A549 (cell line): Measurements from ENCODE around the gene HOXA5. TPM values are rescaled to one million over a fixed set of nuclear protein-coding genes. Genes with fewer than 3 reads are reported as not detected.
A peak's percentile ranks its signal among the peaks of the same experiment; 100 is the strongest.

Experiments used
- ATAC-seq, 2 experiments: fragments of 200-7000 bp in 1 of 2; fragments of >200 bp in 1 of 2; cut with Nextera tagmentation in 1 of 2; cut with Tn5 transposase in 1 of 2; 3 replicates each; pipeline versions ENCODE4 v1.8.0 to v1.9.1; 2018 to 2020; ENCODE audit warnings: mild to moderate bottlenecking in 1 of 2, moderate library complexity in 1 of 2
- CTCF ChIA-PET: fragments of 300-600 bp; sonication (Branson Sonifier 250); formaldehyde crosslinking; extraction: SDS; loops from one replicate; lab custom pipeline; 2021; ENCODE audit warnings: antibody characterized with exemption, inconsistent platforms; lab: Yijun Ruan, JAX
- POLR2A ChIA-PET: fragments of 350-600 bp; formaldehyde crosslinking; extraction: SDS; loops from one replicate; lab custom pipeline; 2021; ENCODE audit warnings: antibody characterized with exemption, inconsistent platforms; lab: Yijun Ruan, JAX
- DNase-seq, 2 experiments: peaks; one replicate each; pipeline versions ENCODE4 v3.0.0 to v3.0.0-alpha.2; 2011 to 2016; ENCODE audit warnings: low read depth in 1 of 2, low spot score in 1 of 2
- FAIRE-seq: peaks from 2 replicates; lab custom pipeline; 2011; peaks lifted over from hg19 to GRCh38; lab: Jason Lieb, UNC
- H3K27ac ChIP-seq, 2 experiments: fragments of >200 bp; sonication (Bioruptor Twin); formaldehyde crosslinking; 3 replicates each; pipeline ENCODE4 v1.5.1; 2016 to 2017
- H3K4me1 ChIP-seq: fragments of >200 bp; sonication (Bioruptor Twin); formaldehyde crosslinking; 3 replicates; pipeline ENCODE4 v1.6.1; 2016
- H3K4me2 ChIP-seq: fragments of >200 bp; sonication (Bioruptor Twin); formaldehyde crosslinking; 3 replicates; pipeline ENCODE4 v1.6.1; 2016
- H3K4me3 ChIP-seq: fragments of >200 bp; sonication (Bioruptor Twin); formaldehyde crosslinking; 3 replicates; pipeline ENCODE4 v1.5.1; 2016
- H3K9me3 ChIP-seq: fragments of >200 bp; sonication (Bioruptor Twin); formaldehyde crosslinking; 3 replicates; pipeline ENCODE4 v1.6.1; 2016
- BHLHE40 ChIP-seq: IDR thresholded peaks from 2 replicates; pipeline ENCODE4 v1.6.1; 2012; ENCODE audit warnings: low read depth, low read length, inconsistent platforms
- CEBPB ChIP-seq, 2 experiments: fragments of >200 bp in 1 of 2; sonication (Bioruptor Twin) in 1 of 2; formaldehyde crosslinking in 1 of 2; IDR thresholded peaks; 2 replicates each; pipeline ENCODE4 v1.6.1; 2012 to 2016
- EHMT2 ChIP-seq: fragments of 200-600 bp; sonication (generic); IDR thresholded peaks from 2 replicates; pipeline ENCODE4 v1.6.1; 2016; ENCODE audit warnings: antibody characterized with exemption, low read depth, mild to moderate bottlenecking, moderate library complexity
- ESRRA ChIP-seq: fragments of 150-350 bp; IDR thresholded peaks from 2 replicates; pipeline ENCODE4 v1.6.1; 2014; ENCODE audit warnings: mild to moderate bottlenecking, low read length, borderline replicate concordance
- FOSL2 ChIP-seq, 2 experiments: fragments of 450-650 bp in 1 of 2; fragments of >200 bp in 1 of 2; sonication (Bioruptor Twin) in 1 of 2; formaldehyde crosslinking; IDR thresholded peaks; 2 replicates each; pipeline versions ENCODE4 v1.5.0 to v1.6.1; 2016 to 2020; ENCODE audit warnings: mild to moderate bottlenecking in 1 of 2, moderate library complexity in 1 of 2
- HEYL ChIP-seq: fragments of 250-450 bp; sonication (Bioruptor Pico); IDR thresholded peaks from 2 replicates; pipeline ENCODE4 v1.8.0; 2021; ENCODE audit warnings: mild to moderate bottlenecking, moderate library complexity
- HOXB13 ChIP-seq: fragments of 250-450 bp; sonication (Bioruptor Pico); IDR thresholded peaks from 2 replicates; pipeline ENCODE4 v1.5.0; 2020; ENCODE audit warnings: low read depth, mild to moderate bottlenecking, moderate library complexity
- RFX5 ChIP-seq: fragments of 450-650 bp; IDR thresholded peaks from 2 replicates; pipeline ENCODE4 v1.7.1; 2014; ENCODE audit warnings: antibody characterized with exemption, mild to moderate bottlenecking, moderate library complexity
- SMC3 ChIP-seq: fragments of >200 bp; sonication (Bioruptor Twin); formaldehyde crosslinking; IDR thresholded peaks from 3 replicates; pipeline ENCODE4 v1.6.1; 2018; ENCODE audit warnings: inconsistent platforms
- SREBF2 ChIP-seq: fragments of 450-650 bp; IDR thresholded peaks from 2 replicates; pipeline ENCODE4 v1.6.1; 2014; ENCODE audit warnings: mild to moderate bottlenecking, moderate library complexity
- TFCP2L1 ChIP-seq: fragments of 250-450 bp; sonication (Bioruptor Pico); IDR thresholded peaks from 2 replicates; pipeline ENCODE4 v1.5.0; 2021; ENCODE audit warnings: mild to moderate bottlenecking
- ZFP36 ChIP-seq: fragments of 450-650 bp; IDR thresholded peaks from 2 replicates; pipeline ENCODE4 v1.6.1; 2014; ENCODE audit warnings: borderline replicate concordance; ENCODE audit not compliant: partially characterized antibody
- ZSCAN20 ChIP-seq: fragments of 250-450 bp; sonication (Bioruptor Pico); IDR thresholded peaks from 2 replicates; pipeline ENCODE4 v1.8.0; 2022; ENCODE audit warnings: mild to moderate bottlenecking, moderate library complexity
- whole genome bisulfite sequencing: methylation state at CpG from one replicate; pipeline ENCODE4 v1.1.6; 2017; ENCODE audit errors: missing lambda C conversion rate; 5-methylcytosine and 5-hydroxymethylcytosine counted together
- polyA plus RNA-seq, 4 experiments: library from polyadenylated mRNA; depleted of rRNA in 3 of 4; stranded (reverse); fragments of >200 nt; fragmentation: RNase III in 1 of 4; extraction: RNeasy Plus Mini Kit Qiagen cat#74134 plus additional on column Dnase treatment in 1 of 4; gene quantifications; 2 replicates in 3 of 4; 3 replicates in 1 of 4; pipeline ENCODE4 v1.2.3, GENCODE V29; 2011 to 2017
- TF ChIP-seq, protein P1 (sequence below): fragments of >200 bp; sonication (Bioruptor Twin); formaldehyde crosslinking; IDR thresholded peaks from 3 replicates; pipeline ENCODE4 v1.6.1; 2016
- TF ChIP-seq, protein P2 (sequence below): IDR thresholded peaks from 2 replicates; pipeline ENCODE4 v1.6.1; 2012; ENCODE audit warnings: low read depth, borderline replicate concordance

The HOXA5 gene
- polyA plus RNA-seq, 2 of the 4 experiments (the other 2 are of a cell fraction), result 4.0 to 6.5 TPM

DNA sequence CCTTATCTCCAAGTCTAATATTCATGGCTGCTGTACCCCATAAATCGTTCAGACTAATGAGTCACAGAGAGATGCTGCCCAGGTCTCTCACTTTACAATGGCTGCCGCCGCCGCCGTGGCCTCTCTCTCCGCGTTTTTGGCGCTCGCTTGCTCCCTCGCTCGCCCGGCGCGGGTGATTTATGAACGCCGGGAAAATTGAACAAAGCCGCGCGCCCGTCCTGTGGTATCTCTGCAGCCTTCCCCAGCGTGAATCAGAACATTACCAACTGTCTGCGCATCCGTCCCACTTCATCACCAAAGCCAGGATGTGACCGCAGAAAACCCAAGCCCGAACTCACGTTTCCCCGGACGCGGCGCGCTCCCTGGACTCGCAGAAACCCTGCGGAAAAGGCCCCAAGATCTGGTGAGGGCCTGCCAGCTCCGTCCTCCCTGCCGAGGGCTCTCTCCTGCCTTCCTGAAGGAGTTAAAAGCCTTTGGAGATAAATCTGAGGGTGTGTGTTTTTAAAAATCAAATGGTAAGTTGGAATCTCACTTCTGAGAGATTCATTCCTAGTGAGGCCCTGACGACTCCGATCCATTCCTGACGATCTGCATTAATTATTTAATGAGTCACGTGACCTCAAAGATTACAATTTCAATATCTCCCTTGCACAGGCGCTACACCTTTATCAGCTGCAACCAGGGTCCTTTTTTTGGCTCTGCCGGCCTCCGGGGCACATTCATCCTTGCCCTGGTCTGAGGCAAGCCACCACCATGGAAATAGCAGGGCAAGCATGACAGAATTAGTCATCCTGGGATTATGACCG lies 19.2 kb downstream of the HOXA5 start:
- peaks cover 29% of the 10 kb centered on the region for H3K4me1 ChIP-seq
- POLR2A ChIA-PET, result no interaction called here
- no peak for FAIRE-seq
- ATAC-seq, result no peak
- H3K27ac ChIP-seq, result no peak overlapping the region
- H3K4me3 ChIP-seq, result no peak overlapping the region
- CTCF ChIA-PET, result interaction anchor here (0.6 to 1.2 kb wide), 3 partner anchors 10 to 1230 kb away, joined by 3 read pairs; no protein-coding TSS in a partner anchor
- no peaks in the 10 kb centered on the region for H3K9me3 ChIP-seq
- TF ChIP-seq SMC3, result no peak
- TF ChIP-seq EHMT2, result no peak
- no peak for TF ChIP-seq ZSCAN20 (CRISPR knock-in tag)
- DNase-seq, result no peak
- WGBS, result 96% methylated on average over 43 of the region's 43 CpGs
- no peak overlapping the region for H3K4me2 ChIP-seq

DNA sequence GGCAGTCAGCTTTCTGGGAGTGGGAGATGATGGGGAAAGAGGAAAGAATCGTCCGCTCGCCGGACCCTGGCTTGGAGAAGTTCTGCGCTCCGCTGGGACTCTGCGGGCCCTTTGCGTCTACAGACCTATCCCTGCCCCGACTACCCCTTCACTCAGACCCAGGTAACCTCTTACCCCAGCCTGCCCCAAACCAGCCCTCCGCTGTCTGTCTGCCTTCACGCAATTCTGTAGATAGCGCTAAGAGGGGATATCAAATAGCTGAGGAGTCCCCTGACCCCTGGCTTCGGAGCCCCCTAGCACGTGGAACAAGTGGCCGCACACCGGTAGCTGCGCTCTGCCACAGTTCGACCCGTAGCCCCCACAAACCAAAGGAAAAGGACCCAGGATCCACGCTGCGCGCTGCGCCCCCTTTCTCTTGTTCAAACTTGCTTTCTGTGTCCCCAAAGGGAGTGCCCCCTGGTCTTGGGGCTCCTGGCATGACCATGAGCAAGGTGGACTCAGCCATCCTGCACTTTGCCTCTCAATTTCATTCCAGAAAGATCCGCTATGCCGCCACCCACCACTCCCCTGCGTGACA lies 19.9 kb downstream of the HOXA5 start:
- 96% methylated on average over 26 of the region's 26 CpGs for WGBS
- Histone ChIP-seq H3K4me1 (peaks cover 37% of the 10 kb centered on the region), H3K4me3 (peak overlapping the region; percentile 57), H3K27ac (peak overlapping the region; percentile 89 to 90; a peak in 5 of 6 replicates), H3K4me2 (peak overlapping the region; percentile 85), H3K9me3 (no peaks in the 10 kb centered on the region)
- ChIA-PET POLR2A (interaction anchor here (0.9 to 1.9 kb wide), 4 partner anchors 7 to 259 kb away, joined by 3 to 9 read pairs (median 6); partner anchors contain the start of genes HOXA4 and SKAP2), CTCF (interaction anchor here (0.6 to 2.6 kb wide), 3 partner anchors 9 to 246 kb away, joined by 3 to 6 read pairs (median 3); partner anchors contain the start of gene HOXA5)
- no peak for FAIRE-seq
- no peak for ATAC-seq
- no peak for TF ChIP-seq RFX5
- TF ChIP-seq, protein P1, sequence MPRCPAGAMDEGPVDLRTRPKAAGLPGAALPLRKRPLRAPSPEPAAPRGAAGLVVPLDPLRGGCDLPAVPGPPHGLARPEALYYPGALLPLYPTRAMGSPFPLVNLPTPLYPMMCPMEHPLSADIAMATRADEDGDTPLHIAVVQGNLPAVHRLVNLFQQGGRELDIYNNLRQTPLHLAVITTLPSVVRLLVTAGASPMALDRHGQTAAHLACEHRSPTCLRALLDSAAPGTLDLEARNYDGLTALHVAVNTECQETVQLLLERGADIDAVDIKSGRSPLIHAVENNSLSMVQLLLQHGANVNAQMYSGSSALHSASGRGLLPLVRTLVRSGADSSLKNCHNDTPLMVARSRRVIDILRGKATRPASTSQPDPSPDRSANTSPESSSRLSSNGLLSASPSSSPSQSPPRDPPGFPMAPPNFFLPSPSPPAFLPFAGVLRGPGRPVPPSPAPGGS, result no peak
- TF ChIP-seq HEYL (CRISPR knock-in tag), result no peak
- no peak for TF ChIP-seq ZSCAN20 (CRISPR knock-in tag)
- no peak for TF ChIP-seq FOSL2 (IDR thresholded peaks at IDR 0.05)
- TF ChIP-seq FOSL2 (CRISPR knock-in tag; IDR thresholded peaks at IDR 0.05), result no peak
- no peak for TF ChIP-seq TFCP2L1 (CRISPR knock-in tag)
- TF ChIP-seq, protein P2, sequence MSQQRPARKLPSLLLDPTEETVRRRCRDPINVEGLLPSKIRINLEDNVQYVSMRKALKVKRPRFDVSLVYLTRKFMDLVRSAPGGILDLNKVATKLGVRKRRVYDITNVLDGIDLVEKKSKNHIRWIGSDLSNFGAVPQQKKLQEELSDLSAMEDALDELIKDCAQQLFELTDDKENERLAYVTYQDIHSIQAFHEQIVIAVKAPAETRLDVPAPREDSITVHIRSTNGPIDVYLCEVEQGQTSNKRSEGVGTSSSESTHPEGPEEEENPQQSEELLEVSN, result no peak
- no peak for TF ChIP-seq SREBF2
- no peak for TF ChIP-seq BHLHE40
- no peak for TF ChIP-seq ZFP36
- no peak for TF ChIP-seq HOXB13 (CRISPR knock-in tag)
- DNase-seq, result no peak

DNA sequence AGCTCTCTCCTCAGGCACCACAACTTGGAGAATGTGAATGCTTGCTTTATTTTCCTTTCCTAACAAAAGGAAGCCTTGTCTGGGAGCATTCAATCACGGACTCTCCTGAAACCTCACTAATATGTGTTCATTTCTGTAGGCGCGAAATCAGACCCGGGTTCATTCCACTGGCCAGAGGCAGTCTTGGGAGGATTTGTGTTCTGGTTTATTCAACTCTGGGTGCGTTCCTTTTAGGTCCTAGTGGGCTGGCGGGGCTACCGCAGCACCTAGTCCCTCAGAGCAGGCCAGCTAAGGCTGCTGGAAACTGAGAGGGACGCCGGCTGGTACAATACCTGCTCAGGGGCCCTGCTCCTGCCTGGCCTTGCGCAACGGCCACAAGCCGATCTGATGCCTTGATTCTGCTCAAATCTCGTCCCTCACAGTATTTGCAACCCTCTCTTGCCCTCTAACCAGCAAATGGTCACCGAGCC lies 20.4 kb downstream of the HOXA5 start:
- Histone ChIP-seq H3K4me2 (peak overlapping the region; percentile 85), H3K27ac (peak overlapping the region; percentile 89 to 90), H3K4me1 (peaks cover 42% of the 10 kb centered on the region), H3K4me3 (peak overlapping the region; percentile 57), H3K9me3 (no peaks in the 10 kb centered on the region)
- peak; percentile 27 to 37; a peak in 3 of 6 replicates for ATAC-seq
- ChIA-PET CTCF (interaction anchor here (0.5 to 2.6 kb wide), 4 partner anchors 9 to 462 kb away, joined by 3 to 6 read pairs (median 3); partner anchors contain the start of gene HOXA5), POLR2A (interaction anchor here (0.8 to 1.9 kb wide), 5 partner anchors 8 to 259 kb away, joined by 3 to 9 read pairs (median 5); partner anchors contain the start of genes HOXA4, HOXA5 and SKAP2)
- no peak for DNase-seq
- TF ChIP-seq ESRRA (no peak), CEBPB (IDR thresholded peaks at IDR 0.05) (peak; percentile 65 to 90; a peak in 3 of 4 replicates)
- WGBS, result 54% methylated on average over 14 of the region's 14 CpGs
- FAIRE-seq, result no peak
